A549 (cell line): ENCODE results near the gene COL28A1. TPM values are rescaled to one million over a fixed set of nuclear protein-coding genes. Genes with fewer than 3 reads are reported as not detected.
"Not testable (repeated sequence)": the region's sequence is repeated elsewhere in the genome, so short reads cannot be mapped to it uniquely, and the experiment has no call there.

ENCODE experiments used
- ATAC-seq, 2 experiments: fragments of 200-7000 bp in 1 of 2; fragments of >200 bp in 1 of 2; cut with Nextera tagmentation in 1 of 2; cut with Tn5 transposase in 1 of 2; 3 replicates each; pipeline versions ENCODE4 v1.8.0 to v1.9.1; 2018 to 2020; ENCODE audit warnings: mild to moderate bottlenecking in 1 of 2, moderate library complexity in 1 of 2
- CTCF ChIA-PET: fragments of 300-600 bp; sonication (Branson Sonifier 250); formaldehyde crosslinking; extraction: SDS; loops from one replicate; lab custom pipeline; 2021; ENCODE audit warnings: antibody characterized with exemption, inconsistent platforms; lab: Yijun Ruan, JAX
- POLR2A ChIA-PET: fragments of 350-600 bp; formaldehyde crosslinking; extraction: SDS; loops from one replicate; lab custom pipeline; 2021; ENCODE audit warnings: antibody characterized with exemption, inconsistent platforms; lab: Yijun Ruan, JAX
- DNase-seq, 2 experiments: peaks; one replicate each; pipeline versions ENCODE4 v3.0.0 to v3.0.0-alpha.2; 2011 to 2016; ENCODE audit warnings: low read depth in 1 of 2, low spot score in 1 of 2
- FAIRE-seq: peaks from 2 replicates; lab custom pipeline; 2011; peaks lifted over from hg19 to GRCh38; lab: Jason Lieb, UNC
- H3K27ac ChIP-seq, 2 experiments: fragments of >200 bp; sonication (Bioruptor Twin); formaldehyde crosslinking; 3 replicates each; pipeline ENCODE4 v1.5.1; 2016 to 2017
- H3K4me1 ChIP-seq: fragments of >200 bp; sonication (Bioruptor Twin); formaldehyde crosslinking; 3 replicates; pipeline ENCODE4 v1.6.1; 2016
- H3K4me2 ChIP-seq: fragments of >200 bp; sonication (Bioruptor Twin); formaldehyde crosslinking; 3 replicates; pipeline ENCODE4 v1.6.1; 2016
- H3K4me3 ChIP-seq: fragments of >200 bp; sonication (Bioruptor Twin); formaldehyde crosslinking; 3 replicates; pipeline ENCODE4 v1.5.1; 2016
- H3K9me3 ChIP-seq: fragments of >200 bp; sonication (Bioruptor Twin); formaldehyde crosslinking; 3 replicates; pipeline ENCODE4 v1.6.1; 2016
- CBX2 ChIP-seq: fragments of 200-600 bp; sonication (generic); IDR thresholded peaks from 2 replicates; pipeline ENCODE4 v1.6.1; 2016; ENCODE audit warnings: low read depth, mild to moderate bottlenecking, borderline replicate concordance
- CBX8 ChIP-seq: fragments of 200-600 bp; sonication (generic); IDR thresholded peaks from 2 replicates; pipeline ENCODE4 v1.6.1; 2016
- CEBPB ChIP-seq, 2 experiments: fragments of >200 bp in 1 of 2; sonication (Bioruptor Twin) in 1 of 2; formaldehyde crosslinking in 1 of 2; IDR thresholded peaks; 2 replicates each; pipeline ENCODE4 v1.6.1; 2012 to 2016
- EP300 ChIP-seq, 2 experiments: fragments of >200 bp; sonication (Bioruptor Twin); formaldehyde crosslinking; IDR thresholded peaks; 2 replicates in 1 of 2; 3 replicates in 1 of 2; pipeline ENCODE4 v1.6.1; 2016 to 2017
- FOSB ChIP-seq: fragments of 250-450 bp; sonication (Bioruptor Pico); IDR thresholded peaks from 2 replicates; pipeline ENCODE4 v1.5.0; 2020; ENCODE audit warnings: mild to moderate bottlenecking, moderate library complexity
- FOSL2 ChIP-seq, 2 experiments: fragments of 450-650 bp in 1 of 2; fragments of >200 bp in 1 of 2; sonication (Bioruptor Twin) in 1 of 2; formaldehyde crosslinking; IDR thresholded peaks; 2 replicates each; pipeline versions ENCODE4 v1.5.0 to v1.6.1; 2016 to 2020; ENCODE audit warnings: mild to moderate bottlenecking in 1 of 2, moderate library complexity in 1 of 2
- HDAC2 ChIP-seq: fragments of 200-600 bp; sonication (generic); IDR thresholded peaks from 2 replicates; pipeline ENCODE4 v1.6.1; 2016
- HOXB13 ChIP-seq: fragments of 250-450 bp; sonication (Bioruptor Pico); IDR thresholded peaks from 2 replicates; pipeline ENCODE4 v1.5.0; 2020; ENCODE audit warnings: low read depth, mild to moderate bottlenecking, moderate library complexity
- HOXB5 ChIP-seq: fragments of 250-450 bp; sonication (Bioruptor Pico); IDR thresholded peaks from 2 replicates; pipeline ENCODE4 v1.5.0; 2020; ENCODE audit warnings: mild to moderate bottlenecking, moderate library complexity
- JUNB ChIP-seq: fragments of >200 bp; sonication (Bioruptor Twin); formaldehyde crosslinking; IDR thresholded peaks from 2 replicates; pipeline ENCODE4 v1.6.1; 2016
- MYC ChIP-seq: IDR thresholded peaks from 2 replicates; pipeline ENCODE4 v1.6.1; 2012; ENCODE audit warnings: mild to moderate bottlenecking, inconsistent platforms, low read length, improper control_type of control experiment, borderline replicate concordance
- NFE2L2 ChIP-seq: fragments of 150-350 bp; conservative IDR thresholded peaks from 2 replicates; pipeline ENCODE4 v1.6.1; 2014; ENCODE audit warnings: low read length
- PHF8 ChIP-seq: fragments of 200-600 bp; sonication (generic); IDR thresholded peaks from 2 replicates; pipeline ENCODE4 v1.6.1; 2016; ENCODE audit warnings: low read depth, mild to moderate bottlenecking, antibody characterized with exemption, moderate library complexity, borderline replicate concordance
- REST ChIP-seq: fragments of 200-600 bp; sonication (generic); IDR thresholded peaks from 2 replicates; pipeline ENCODE4 v1.6.1; 2016; ENCODE audit warnings: antibody characterized with exemption, mild to moderate bottlenecking, moderate library complexity
- TFCP2L1 ChIP-seq: fragments of 250-450 bp; sonication (Bioruptor Pico); IDR thresholded peaks from 2 replicates; pipeline ENCODE4 v1.5.0; 2021; ENCODE audit warnings: mild to moderate bottlenecking
- ZNF302 ChIP-seq: fragments of 250-450 bp; sonication (Bioruptor Pico); IDR thresholded peaks from 2 replicates; pipeline ENCODE4 v1.9.0; 2021; ENCODE audit warnings: inconsistent platforms, mild to moderate bottlenecking, moderate library complexity
- WGBS: methylation state at CpG from one replicate; pipeline ENCODE4 v1.1.6; 2017; ENCODE audit errors: missing lambda C conversion rate; 5-methylcytosine and 5-hydroxymethylcytosine counted together
- polyA plus RNA-seq, 4 experiments: library from polyadenylated mRNA; depleted of rRNA in 3 of 4; stranded (reverse); fragments of >200 nt; fragmentation: RNase III in 1 of 4; extraction: RNeasy Plus Mini Kit Qiagen cat#74134 plus additional on column Dnase treatment in 1 of 4; gene quantifications; 2 replicates in 3 of 4; 3 replicates in 1 of 4; pipeline ENCODE4 v1.2.3, GENCODE V29; 2011 to 2017
- TF ChIP-seq, protein P1 (sequence below): IDR thresholded peaks from 2 replicates; pipeline ENCODE4 v1.6.1; 2012
- TF ChIP-seq, protein P2 (sequence below): fragments of >200 bp; sonication (Bioruptor Twin); formaldehyde crosslinking; IDR thresholded peaks from 3 replicates; pipeline ENCODE4 v1.6.1; 2016
- TF ChIP-seq, protein P3 (sequence below): IDR thresholded peaks from 2 replicates; pipeline ENCODE4 v1.6.1; 2012; ENCODE audit warnings: low read depth, borderline replicate concordance

COL28A1 gene
- polyA plus RNA-seq, 2 of the 4 experiments (the other 2 are of a cell fraction): 0.08 to 0.17 TPM

DNA sequence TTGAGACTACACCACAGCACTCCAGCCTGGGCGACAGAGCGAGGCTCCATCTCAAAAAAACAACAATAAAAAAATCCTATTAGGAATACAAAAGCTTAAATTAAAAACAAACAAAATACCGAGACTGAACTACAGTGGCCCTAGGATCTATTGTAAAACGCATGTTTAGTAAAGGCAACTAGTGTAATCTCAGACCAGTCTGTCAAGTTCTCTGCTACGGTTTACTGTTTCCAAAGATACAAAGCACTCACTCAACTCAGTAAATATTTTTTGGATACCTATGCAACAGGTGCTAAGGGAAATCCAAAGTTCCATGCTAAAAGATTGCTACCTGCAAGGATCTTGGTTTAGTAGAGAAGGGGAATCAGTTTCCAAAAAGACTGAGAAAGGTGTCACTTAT, 27.6 kb upstream of the COL28A1 start:
- no peak for DNase-seq
- Histone ChIP-seq H3K4me1 (peaks cover 29% of the 10 kb centered on the region), H3K27ac (no peak overlapping the region), H3K4me2 (no peak overlapping the region), H3K9me3 (peaks cover 15% of the 10 kb centered on the region; the same call in 2 of the 3 replicates), H3K4me3 (no peak overlapping the region)
- WGBS: 90% methylated on average over 5 of the region's 5 CpGs
- no peak for TF ChIP-seq CBX8
- TF ChIP-seq CBX2: no peak
- TF ChIP-seq, protein P1, sequence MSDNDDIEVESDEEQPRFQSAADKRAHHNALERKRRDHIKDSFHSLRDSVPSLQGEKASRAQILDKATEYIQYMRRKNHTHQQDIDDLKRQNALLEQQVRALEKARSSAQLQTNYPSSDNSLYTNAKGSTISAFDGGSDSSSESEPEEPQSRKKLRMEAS: no peak
- no peak for TF ChIP-seq FOSB (CRISPR knock-in tag)
- TF ChIP-seq JUNB: no peak
- TF ChIP-seq HOXB13 (CRISPR knock-in tag): no peak
- TF ChIP-seq, protein P2, sequence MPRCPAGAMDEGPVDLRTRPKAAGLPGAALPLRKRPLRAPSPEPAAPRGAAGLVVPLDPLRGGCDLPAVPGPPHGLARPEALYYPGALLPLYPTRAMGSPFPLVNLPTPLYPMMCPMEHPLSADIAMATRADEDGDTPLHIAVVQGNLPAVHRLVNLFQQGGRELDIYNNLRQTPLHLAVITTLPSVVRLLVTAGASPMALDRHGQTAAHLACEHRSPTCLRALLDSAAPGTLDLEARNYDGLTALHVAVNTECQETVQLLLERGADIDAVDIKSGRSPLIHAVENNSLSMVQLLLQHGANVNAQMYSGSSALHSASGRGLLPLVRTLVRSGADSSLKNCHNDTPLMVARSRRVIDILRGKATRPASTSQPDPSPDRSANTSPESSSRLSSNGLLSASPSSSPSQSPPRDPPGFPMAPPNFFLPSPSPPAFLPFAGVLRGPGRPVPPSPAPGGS: no peak
- no peak for TF ChIP-seq TFCP2L1 (CRISPR knock-in tag)
- TF ChIP-seq ZNF302 (CRISPR knock-in tag): no peak
- TF ChIP-seq HOXB5 (CRISPR knock-in tag): no peak
- no peak for TF ChIP-seq FOSL2 (IDR thresholded peaks at IDR 0.05)
- no peak for TF ChIP-seq FOSL2 (CRISPR knock-in tag; IDR thresholded peaks at IDR 0.05)
- ChIA-PET CTCF (interaction anchor here (1.2 to 2.1 kb wide), 3 partner anchors 139 to 733 kb away, joined by 3 to 10 read pairs (median 3); no protein-coding TSS in a partner anchor), POLR2A (no interaction called here)
- FAIRE-seq: no peak
- no peak for ATAC-seq

GRCh38 chr7:7562736-7563135, 27.1 kb upstream of the COL28A1 start:
- Histone ChIP-seq H3K4me3 (no peak overlapping the region), H3K27ac (no peak overlapping the region), H3K9me3 (peaks cover 15% of the 10 kb centered on the region; the same call in 2 of the 3 replicates), H3K4me2 (no peak overlapping the region), H3K4me1 (peaks cover 24% of the 10 kb centered on the region)
- DNase-seq: no peak
- no peak for FAIRE-seq
- WGBS: 80% methylated on average over 3 of the region's 3 CpGs
- ChIA-PET CTCF (interaction anchor here (1.2 kb wide), 1 partner anchor 139 kb away, joined by 3 read pairs; no protein-coding TSS in a partner anchor), POLR2A (no interaction called here)
- ATAC-seq: no peak
- TF ChIP-seq HDAC2 (no peak), MYC (no peak), EP300 (IDR thresholded peaks at IDR 0.05) (no peak), CEBPB (IDR thresholded peaks at IDR 0.05) (no peak), NFE2L2 (no peak), REST (no peak), PHF8 (no peak)
- TF ChIP-seq, protein P3, sequence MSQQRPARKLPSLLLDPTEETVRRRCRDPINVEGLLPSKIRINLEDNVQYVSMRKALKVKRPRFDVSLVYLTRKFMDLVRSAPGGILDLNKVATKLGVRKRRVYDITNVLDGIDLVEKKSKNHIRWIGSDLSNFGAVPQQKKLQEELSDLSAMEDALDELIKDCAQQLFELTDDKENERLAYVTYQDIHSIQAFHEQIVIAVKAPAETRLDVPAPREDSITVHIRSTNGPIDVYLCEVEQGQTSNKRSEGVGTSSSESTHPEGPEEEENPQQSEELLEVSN: no peak

DNA sequence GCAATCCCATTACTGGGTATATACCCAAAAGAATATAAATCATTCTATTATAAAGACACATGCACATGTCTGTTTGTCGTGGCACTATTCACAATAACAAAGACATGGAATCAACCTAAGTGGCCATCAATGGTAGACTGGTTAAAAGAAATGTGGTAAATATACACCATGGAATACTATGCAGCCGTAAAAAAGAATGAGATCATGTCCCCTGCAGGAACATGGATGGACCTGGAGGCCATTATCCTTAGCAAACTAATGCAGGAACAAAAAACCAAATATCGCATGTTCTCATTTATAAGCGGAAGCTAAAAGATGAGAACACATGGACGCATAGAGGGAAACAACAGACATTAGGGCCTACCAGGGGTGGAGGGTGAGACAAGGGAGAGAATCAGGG, 25.9 kb upstream of the COL28A1 start:
- Histone ChIP-seq H3K9me3 (peaks cover 15% of the 10 kb centered on the region; the same call in 2 of the 3 replicates), H3K4me1 (peaks cover 24% of the 10 kb centered on the region)
- DNase-seq, H3K27ac ChIP-seq, FAIRE-seq, POLR2A ChIA-PET, H3K4me3 ChIP-seq, H3K4me2 ChIP-seq, ATAC-seq: not testable (repeated sequence)
- CTCF ChIA-PET: interaction anchor here (1.2 kb wide), 1 partner anchor 138 kb away, joined by 3 read pairs; no protein-coding TSS in a partner anchor
- WGBS: 75% methylated on average over 5 of the region's 5 CpGs
